ENCODE measurements around the gene GFM2. TPM values are rescaled to one million over a fixed set of nuclear protein-coding genes. Genes with fewer than 3 reads are reported as not detected.

The GFM2 gene
- total and polyA plus RNA-seq, 2 of the 8 experiments (the other 6 are each of a cell fraction or from before 2014, with no cell fraction given), result 17.8 to 30.6 TPM

- peaks cover 0 to 4% (median 2%) of the 10 kb centered on the region in 4 experiments; a peak in 4 of 7 replicates for H3K4me1 ChIP-seq (replicated peaks in 1 of 4; ENCODE audit: control insufficient read depth in 3 of 4, insufficient read depth in 4 of 4, low read length in 3 of 4)
- no peak overlapping the region for H3K23ac ChIP-seq (ENCODE audit: insufficient read length)
- no peak overlapping the region for H4K5ac ChIP-seq (ENCODE audit: insufficient read length, low read depth, low read length)
- H4K91ac ChIP-seq (replicated peaks; ENCODE audit: insufficient read length, low read length), result no peak overlapping the region
- no peak overlapping the region for H2BK5ac ChIP-seq (ENCODE audit: low read depth, low read length)
- no peak overlapping the region for H2BK20ac ChIP-seq (ENCODE audit: low read length)
- H3K23me2 ChIP-seq (ENCODE audit: low read depth, low read length), result peaks cover 4% of the 10 kb centered on the region; the same call in 1 of the 2 replicates
- no peak for DNase-seq (ENCODE audit: low read depth in 1 of 2, low spot score in 2 of 2)
- POLR2A ChIA-PET (ENCODE audit: partially characterized antibody), result interaction anchor here (0.7 to 1.5 kb wide), 7 partner anchors 10 to 370 kb away, joined by 3 to 6 read pairs (median 3); partner anchors contain the start of genes ENC1 and FAM169A
- H3K14ac ChIP-seq (ENCODE audit: insufficient read length), result no peak overlapping the region
- H3K79me2 ChIP-seq (ENCODE audit: control insufficient read depth in 1 of 2, insufficient read depth in 2 of 2, low read length in 2 of 2), result 0 out of 4 replicates have a peak, but pooled peaks cover 0 to 2% of the 10 kb centered on the region in 2 experiments
- peaks cover 0 to 8% of the 10 kb centered on the region in 2 experiments for H4K20me1 ChIP-seq (replicated peaks in 1 of 2; ENCODE audit: control insufficient read depth in 1 of 2, insufficient read depth in 2 of 2, low read length in 2 of 2)
- peak overlapping the region; percentile 78 to 94 for H3K4me2 ChIP-seq (ENCODE audit: insufficient read depth in 1 of 2, low read depth in 2 of 2, low read length in 2 of 2)
- no peak for TF ChIP-seq MAFK (IDR thresholded peaks at IDR 0.05; ENCODE audit: low read depth, low read length)
- no peak for TF ChIP-seq BACH1 (IDR thresholded peaks at IDR 0.05; ENCODE audit: low read length)
- no peak for TF ChIP-seq SUZ12 (IDR thresholded peaks at IDR 0.05; ENCODE audit: low read length)
- TF ChIP-seq EZH2 (IDR thresholded peaks at IDR 0.05; ENCODE audit: low read depth, low read length, severe bottlenecking), result no peak
- TF ChIP-seq SP4 (IDR thresholded peaks at IDR 0.05; ENCODE audit: low read length), result no peak
- TF ChIP-seq GTF2F1 (IDR thresholded peaks at IDR 0.05; ENCODE audit: borderline replicate concordance, low read depth, low read length), result no peak
- no peak for TF ChIP-seq RAD21 (IDR thresholded peaks at IDR 0.05 in 1 of 2, conservative IDR thresholded peaks at IDR 0.05 in 1 of 2; ENCODE audit: low read depth in 2 of 2, low read length in 2 of 2)
- no peak overlapping the region for H2BK12ac ChIP-seq (ENCODE audit: low read depth, low read length)
- CTCF ChIA-PET (ENCODE audit: partially characterized antibody), result interaction anchor here (1.0 to 1.2 kb wide), 3 partner anchors 10 to 772 kb away, joined by 3 to 4 read pairs (median 3); no protein-coding TSS in a partner anchor
- H3K9me3 ChIP-seq (ENCODE audit: insufficient read depth in 2 of 2, low read depth in 1 of 2, low read length in 1 of 2), result no peaks in the 10 kb centered on the region
- H3K18ac ChIP-seq (ENCODE audit: extremely low read depth, low read length), result no peak overlapping the region
- H2BK15ac ChIP-seq (ENCODE audit: low read length), result no peak overlapping the region
- H3K27me3 ChIP-seq (replicated peaks in 1 of 4; ENCODE audit: control insufficient read depth in 3 of 4, extremely low read depth in 1 of 4, insufficient read depth in 3 of 4, low read length in 3 of 4), result peaks cover 0 to 2% (median 0%) of the 10 kb centered on the region in 4 experiments; a peak in 1 of 7 replicates
- H2AK5ac ChIP-seq (ENCODE audit: low read depth, low read length), result no peak overlapping the region
- no peak for FAIRE-seq
- H3K4me3 ChIP-seq (ENCODE audit: extremely low read depth in 1 of 4, insufficient read depth in 2 of 4, low read depth in 3 of 4, low read length in 4 of 4), result peak overlapping the region; percentile 68 to 87 (median 76); a peak in 7 of 8 replicates
- no peak overlapping the region for H4K8ac ChIP-seq (ENCODE audit: extremely low read depth, insufficient read depth, low read length)
- no peak overlapping the region for H3K4ac ChIP-seq (replicated peaks; ENCODE audit: insufficient read length, low read depth, low read length)
- no peaks in the 10 kb centered on the region for H3K79me1 ChIP-seq (ENCODE audit: low read depth, low read length)
- H2BK120ac ChIP-seq (replicated peaks; ENCODE audit: low read depth, low read length), result no peak overlapping the region
- peaks cover 0 to 10% (median 1%) of the 10 kb centered on the region in 4 experiments; a peak in 2 of 8 replicates for H3K36me3 ChIP-seq (ENCODE audit: control insufficient read depth in 2 of 4, insufficient read depth in 4 of 4, low read length in 3 of 4)
- H2AFZ ChIP-seq (ENCODE audit: low read length), result no peak overlapping the region
- H3K56ac ChIP-seq (replicated peaks; ENCODE audit: insufficient read length, low read depth, low read length), result no peak overlapping the region
- no peak overlapping the region for H3K9ac ChIP-seq (replicated peaks in 1 of 4; ENCODE audit: extremely low read depth in 1 of 4, low read depth in 3 of 4, low read length in 3 of 4)
- no peak overlapping the region for H3K27ac ChIP-seq (ENCODE audit: low read depth, low read length)
- WGBS, 2 experiments (ENCODE audit: extremely low coverage in 1 of 2, insufficient coverage in 1 of 2, insufficient read length in 1 of 2, insufficient replicate concordance in 2 of 2, low coverage in 1 of 2, low lambda C conversion rate in 2 of 2, missing lambda C conversion rate in 1 of 2), result 87% methylated on average over 10 of the region's 10 CpGs; no CpG with 5 or more reads in 1 of the 2 experiments
Observed at GRCh38 chr5:74685979-74686631, 80.8 kb downstream of the GFM2 start.
